ENCODE measurements around the gene ASPM. TPM values are rescaled to one million over a fixed set of nuclear protein-coding genes. Genes with fewer than 3 reads are reported as not detected.

ASPM gene
- total and polyA plus RNA-seq, 9 of the 15 experiments (the other 6 are each of a cell fraction or from before 2014, with no cell fraction given): 22.7 to 84.4 (median 46.4) TPM

DNA sequence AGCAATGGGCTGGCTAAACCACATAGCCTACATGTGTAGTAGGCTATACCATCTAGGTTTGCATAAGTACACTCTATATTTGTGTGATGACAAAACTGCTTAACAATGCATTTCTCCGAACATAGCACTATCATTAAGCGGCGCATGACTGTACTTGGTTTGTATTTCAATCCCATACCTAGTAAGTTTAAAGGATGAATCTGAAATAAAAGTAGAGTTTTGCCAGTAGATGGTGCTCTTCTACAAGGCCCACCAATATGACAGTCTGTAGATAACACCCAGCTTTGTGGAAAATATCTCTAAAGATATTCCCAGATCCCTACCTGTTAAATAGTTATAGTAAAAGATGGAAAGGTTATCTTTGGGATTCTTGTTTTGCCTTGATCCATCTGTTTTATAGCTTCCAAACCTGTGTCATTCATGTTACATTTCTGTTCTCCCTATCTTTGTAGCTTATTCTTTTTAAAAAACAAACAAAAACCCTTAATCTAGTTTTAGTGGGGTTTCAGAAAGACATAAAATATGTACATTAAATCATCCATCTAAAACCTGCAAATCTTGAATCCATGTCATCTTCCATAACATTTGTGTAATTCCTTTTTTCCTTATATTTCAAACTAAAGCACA, 33.9 kb upstream of the ASPM start:
- in situ Hi-C loops (cut with MboI): loop anchor here (10.0 kb wide), 1 partner anchor 174 kb away; no protein-coding TSS in a partner anchor
- Histone ChIP-seq H3K9me3 (replicated peaks; ENCODE audit: control insufficient read depth, insufficient read depth, low read depth, low read length) (no peaks in the 10 kb centered on the region), H3K9ac (ENCODE audit: insufficient read depth in 1 of 2, low read depth in 2 of 2, low read length in 2 of 2) (no peak overlapping the region), H2AFZ (ENCODE audit: low read depth, low read length) (no peak overlapping the region), H3K4me3 (no peak overlapping the region), H3K79me2 (ENCODE audit: control insufficient read depth, insufficient read depth, low read length) (0 out of 3 replicates have a peak, but pooled peaks cover 2% of the 10 kb centered on the region), H3K4me1 (replicated peaks in 1 of 2; ENCODE audit: control insufficient read depth in 2 of 2, insufficient read depth in 2 of 2, low read length in 2 of 2) (peaks cover 3 to 4% of the 10 kb centered on the region in 2 experiments; a peak in 2 of 5 replicates), H3K9me1 (ENCODE audit: control insufficient read depth, insufficient read depth, low read length) (no peaks in the 10 kb centered on the region), H3K27ac (ENCODE audit: extremely low read depth, low read depth, low read length) (no peak overlapping the region), H3K4me2 (ENCODE audit: insufficient read depth, low read length) (no peak overlapping the region), H3K27me3 (ENCODE audit: control insufficient read depth in 2 of 2, insufficient read depth in 2 of 2, low read length in 2 of 2) (no peaks in the 10 kb centered on the region), H4K20me1 (replicated peaks; ENCODE audit: control insufficient read depth, insufficient read depth, low read length) (no peaks in the 10 kb centered on the region), H3K36me3 (ENCODE audit: control insufficient read depth, insufficient read depth, low read length) (peaks cover 78% of the 10 kb centered on the region)
- ChIA-PET CTCF (ENCODE audit: low intra/inter-chr PET ratio) (interaction anchor here (0.6 to 2.7 kb wide), 2 partner anchors 28 to 176 kb away, joined by 4 to 23 read pairs; no protein-coding TSS in a partner anchor), POLR2A (interaction anchor here (1.5 to 2.4 kb wide), 2 partner anchors 8 to 16 kb away, joined by 7 to 12 read pairs; no protein-coding TSS in a partner anchor)
- intact Hi-C loops (cut with micrococcal nuclease): loop anchor here (1.0 to 5.0 kb wide), 4 partner anchors 146 to 458 kb away; no protein-coding TSS in a partner anchor
- ATAC-seq (peak; percentile 88), DNase-seq (ENCODE audit: extremely low read depth in 1 of 4, low spot score in 3 of 4) (peak; percentile 27 to 56 (median 42)), FAIRE-seq (peak; percentile 72)
- WGBS (ENCODE audit: insufficient coverage, low coverage, missing lambda C conversion rate): 34% methylated on average over 3 of the region's 3 CpGs
- BruUV-seq (replicated peaks): no TSS peak
- TF ChIP-seq, protein P1, sequence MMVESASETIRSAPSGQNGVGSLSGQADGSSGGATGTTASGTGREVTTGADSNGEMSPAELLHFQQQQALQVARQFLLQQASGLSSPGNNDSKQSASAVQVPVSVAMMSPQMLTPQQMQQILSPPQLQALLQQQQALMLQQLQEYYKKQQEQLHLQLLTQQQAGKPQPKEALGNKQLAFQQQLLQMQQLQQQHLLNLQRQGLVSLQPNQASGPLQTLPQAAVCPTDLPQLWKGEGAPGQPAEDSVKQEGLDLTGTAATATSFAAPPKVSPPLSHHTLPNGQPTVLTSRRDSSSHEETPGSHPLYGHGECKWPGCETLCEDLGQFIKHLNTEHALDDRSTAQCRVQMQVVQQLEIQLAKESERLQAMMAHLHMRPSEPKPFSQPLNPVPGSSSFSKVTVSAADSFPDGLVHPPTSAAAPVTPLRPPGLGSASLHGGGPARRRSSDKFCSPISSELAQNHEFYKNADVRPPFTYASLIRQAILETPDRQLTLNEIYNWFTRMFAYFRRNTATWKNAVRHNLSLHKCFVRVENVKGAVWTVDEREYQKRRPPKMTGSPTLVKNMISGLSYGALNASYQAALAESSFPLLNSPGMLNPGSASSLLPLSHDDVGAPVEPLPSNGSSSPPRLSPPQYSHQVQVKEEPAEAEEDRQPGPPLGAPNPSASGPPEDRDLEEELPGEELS (CRISPR knock-in tag; IDR thresholded peaks at IDR 0.05; ENCODE audit: borderline replicate concordance): 0 out of 2 replicates have a peak, but pooled peaks have one; percentile 30
- TF ChIP-seq ZNF184 (CRISPR knock-in tag; IDR thresholded peaks at IDR 0.05) (no peak), CREB1 (IDR thresholded peaks at IDR 0.05) (no peak), CREB1 (CRISPR knock-in tag; IDR thresholded peaks at IDR 0.05) (no peak), ZNF699 (CRISPR knock-in tag; IDR thresholded peaks at IDR 0.05; ENCODE audit: insufficient replicate concordance) (no peak)
- TF ChIP-seq, protein P2, sequence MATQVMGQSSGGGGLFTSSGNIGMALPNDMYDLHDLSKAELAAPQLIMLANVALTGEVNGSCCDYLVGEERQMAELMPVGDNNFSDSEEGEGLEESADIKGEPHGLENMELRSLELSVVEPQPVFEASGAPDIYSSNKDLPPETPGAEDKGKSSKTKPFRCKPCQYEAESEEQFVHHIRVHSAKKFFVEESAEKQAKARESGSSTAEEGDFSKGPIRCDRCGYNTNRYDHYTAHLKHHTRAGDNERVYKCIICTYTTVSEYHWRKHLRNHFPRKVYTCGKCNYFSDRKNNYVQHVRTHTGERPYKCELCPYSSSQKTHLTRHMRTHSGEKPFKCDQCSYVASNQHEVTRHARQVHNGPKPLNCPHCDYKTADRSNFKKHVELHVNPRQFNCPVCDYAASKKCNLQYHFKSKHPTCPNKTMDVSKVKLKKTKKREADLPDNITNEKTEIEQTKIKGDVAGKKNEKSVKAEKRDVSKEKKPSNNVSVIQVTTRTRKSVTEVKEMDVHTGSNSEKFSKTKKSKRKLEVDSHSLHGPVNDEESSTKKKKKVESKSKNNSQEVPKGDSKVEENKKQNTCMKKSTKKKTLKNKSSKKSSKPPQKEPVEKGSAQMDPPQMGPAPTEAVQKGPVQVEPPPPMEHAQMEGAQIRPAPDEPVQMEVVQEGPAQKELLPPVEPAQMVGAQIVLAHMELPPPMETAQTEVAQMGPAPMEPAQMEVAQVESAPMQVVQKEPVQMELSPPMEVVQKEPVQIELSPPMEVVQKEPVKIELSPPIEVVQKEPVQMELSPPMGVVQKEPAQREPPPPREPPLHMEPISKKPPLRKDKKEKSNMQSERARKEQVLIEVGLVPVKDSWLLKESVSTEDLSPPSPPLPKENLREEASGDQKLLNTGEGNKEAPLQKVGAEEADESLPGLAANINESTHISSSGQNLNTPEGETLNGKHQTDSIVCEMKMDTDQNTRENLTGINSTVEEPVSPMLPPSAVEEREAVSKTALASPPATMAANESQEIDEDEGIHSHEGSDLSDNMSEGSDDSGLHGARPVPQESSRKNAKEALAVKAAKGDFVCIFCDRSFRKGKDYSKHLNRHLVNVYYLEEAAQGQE (IDR thresholded peaks at IDR 0.05; ENCODE audit: borderline replicate concordance): peak; percentile 61
- TF ChIP-seq, protein P2 (CRISPR knock-in tag; IDR thresholded peaks at IDR 0.05; ENCODE audit: low read depth): no peak
- TF ChIP-seq, protein P3, sequence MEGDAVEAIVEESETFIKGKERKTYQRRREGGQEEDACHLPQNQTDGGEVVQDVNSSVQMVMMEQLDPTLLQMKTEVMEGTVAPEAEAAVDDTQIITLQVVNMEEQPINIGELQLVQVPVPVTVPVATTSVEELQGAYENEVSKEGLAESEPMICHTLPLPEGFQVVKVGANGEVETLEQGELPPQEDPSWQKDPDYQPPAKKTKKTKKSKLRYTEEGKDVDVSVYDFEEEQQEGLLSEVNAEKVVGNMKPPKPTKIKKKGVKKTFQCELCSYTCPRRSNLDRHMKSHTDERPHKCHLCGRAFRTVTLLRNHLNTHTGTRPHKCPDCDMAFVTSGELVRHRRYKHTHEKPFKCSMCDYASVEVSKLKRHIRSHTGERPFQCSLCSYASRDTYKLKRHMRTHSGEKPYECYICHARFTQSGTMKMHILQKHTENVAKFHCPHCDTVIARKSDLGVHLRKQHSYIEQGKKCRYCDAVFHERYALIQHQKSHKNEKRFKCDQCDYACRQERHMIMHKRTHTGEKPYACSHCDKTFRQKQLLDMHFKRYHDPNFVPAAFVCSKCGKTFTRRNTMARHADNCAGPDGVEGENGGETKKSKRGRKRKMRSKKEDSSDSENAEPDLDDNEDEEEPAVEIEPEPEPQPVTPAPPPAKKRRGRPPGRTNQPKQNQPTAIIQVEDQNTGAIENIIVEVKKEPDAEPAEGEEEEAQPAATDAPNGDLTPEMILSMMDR (IDR thresholded peaks at IDR 0.05 in 2 of 3, conservative IDR thresholded peaks at IDR 0.05 in 1 of 3; ENCODE audit: insufficient read depth in 2 of 3, low read depth in 1 of 3, low read length in 3 of 3): peak; percentile 48 to 82 (median 63); a peak in 5 of 6 replicates
